Sigmoid colon (tissue), 3 donors: ENCODE measurements around the gene PLP2.

ENCODE experiments used
- POLR2A ChIP-seq, 2 donors: fragments of 450-650 bp; IDR thresholded peaks; one replicate each; pipeline ENCODE4 v1.6.1; 2016; ENCODE audit warnings: antibody characterized with exemption in 2 of 2, mild to moderate bottlenecking in 2 of 2, moderate library complexity in 2 of 2
- TF ChIP-seq, protein P1 (sequence below), 4 experiments: fragments of 450-650 bp in 3 of 4; fragments of 200-600 bp in 1 of 4; IDR thresholded peaks; one replicate each; pipeline ENCODE4 v1.5.1; 2016 to 2019; ENCODE audit warnings: antibody characterized with exemption in 4 of 4, mild to moderate bottlenecking in 3 of 4, moderate library complexity in 2 of 4

DNA sequence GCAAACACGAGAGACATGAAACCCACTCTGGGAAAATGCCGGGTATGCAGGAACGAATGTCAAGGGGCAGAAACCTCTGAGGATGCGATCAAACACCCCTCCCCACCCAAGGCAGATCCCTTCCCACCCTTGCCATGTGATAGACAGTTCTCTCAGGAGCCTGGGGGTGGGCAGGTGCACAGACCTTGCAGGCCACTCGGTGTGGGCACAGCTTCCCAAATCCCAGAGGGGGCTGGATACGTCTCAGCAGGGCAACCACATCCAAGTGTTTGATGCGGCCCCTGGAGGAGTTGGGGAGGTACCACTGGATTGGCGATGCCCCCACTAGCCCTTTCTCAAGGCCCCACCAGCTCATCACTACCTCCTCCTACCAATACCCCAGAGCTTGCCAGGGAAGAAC is 38.7 kb downstream of the PLP2 start:
- TF ChIP-seq, protein P1, sequence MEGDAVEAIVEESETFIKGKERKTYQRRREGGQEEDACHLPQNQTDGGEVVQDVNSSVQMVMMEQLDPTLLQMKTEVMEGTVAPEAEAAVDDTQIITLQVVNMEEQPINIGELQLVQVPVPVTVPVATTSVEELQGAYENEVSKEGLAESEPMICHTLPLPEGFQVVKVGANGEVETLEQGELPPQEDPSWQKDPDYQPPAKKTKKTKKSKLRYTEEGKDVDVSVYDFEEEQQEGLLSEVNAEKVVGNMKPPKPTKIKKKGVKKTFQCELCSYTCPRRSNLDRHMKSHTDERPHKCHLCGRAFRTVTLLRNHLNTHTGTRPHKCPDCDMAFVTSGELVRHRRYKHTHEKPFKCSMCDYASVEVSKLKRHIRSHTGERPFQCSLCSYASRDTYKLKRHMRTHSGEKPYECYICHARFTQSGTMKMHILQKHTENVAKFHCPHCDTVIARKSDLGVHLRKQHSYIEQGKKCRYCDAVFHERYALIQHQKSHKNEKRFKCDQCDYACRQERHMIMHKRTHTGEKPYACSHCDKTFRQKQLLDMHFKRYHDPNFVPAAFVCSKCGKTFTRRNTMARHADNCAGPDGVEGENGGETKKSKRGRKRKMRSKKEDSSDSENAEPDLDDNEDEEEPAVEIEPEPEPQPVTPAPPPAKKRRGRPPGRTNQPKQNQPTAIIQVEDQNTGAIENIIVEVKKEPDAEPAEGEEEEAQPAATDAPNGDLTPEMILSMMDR (IDR thresholded peaks at IDR 0.05): no peak
- no peak for TF ChIP-seq POLR2A (IDR thresholded peaks at IDR 0.05)
